ENCODE data around the gene VENTX. TPM values are rescaled to one million over a fixed set of nuclear protein-coding genes. Genes with fewer than 3 reads are reported as not detected.

The VENTX gene
- total and polyA plus RNA-seq, 10 of the 15 experiments (the other 5 are each of a cell fraction or from before 2014, with no cell fraction given): 0.05 TPM; not detected in 9

DNA sequence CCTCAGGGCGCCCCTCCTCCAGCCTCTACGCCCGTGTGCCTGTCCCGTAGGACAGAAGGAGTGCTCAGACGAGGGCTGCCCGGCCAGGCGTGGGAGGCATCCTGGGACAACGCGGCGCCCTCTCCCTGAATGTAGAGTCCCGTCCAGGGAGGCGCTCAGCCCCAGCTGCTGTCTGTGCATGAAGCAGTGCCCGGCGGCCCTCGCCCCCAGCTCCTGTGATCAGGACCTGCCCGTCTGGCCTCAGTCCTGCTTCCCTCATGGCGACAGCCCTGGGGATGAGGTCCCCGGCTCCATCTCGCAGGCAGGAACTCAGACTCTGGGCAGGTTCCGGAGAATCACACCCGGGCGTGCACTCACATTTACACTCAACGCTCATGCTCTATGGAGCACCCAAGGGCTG lies 32.5 kb upstream of the VENTX start (continued):
- no peak for TF ChIP-seq EED (IDR thresholded peaks at IDR 0.05; ENCODE audit: low read depth)

DNA sequence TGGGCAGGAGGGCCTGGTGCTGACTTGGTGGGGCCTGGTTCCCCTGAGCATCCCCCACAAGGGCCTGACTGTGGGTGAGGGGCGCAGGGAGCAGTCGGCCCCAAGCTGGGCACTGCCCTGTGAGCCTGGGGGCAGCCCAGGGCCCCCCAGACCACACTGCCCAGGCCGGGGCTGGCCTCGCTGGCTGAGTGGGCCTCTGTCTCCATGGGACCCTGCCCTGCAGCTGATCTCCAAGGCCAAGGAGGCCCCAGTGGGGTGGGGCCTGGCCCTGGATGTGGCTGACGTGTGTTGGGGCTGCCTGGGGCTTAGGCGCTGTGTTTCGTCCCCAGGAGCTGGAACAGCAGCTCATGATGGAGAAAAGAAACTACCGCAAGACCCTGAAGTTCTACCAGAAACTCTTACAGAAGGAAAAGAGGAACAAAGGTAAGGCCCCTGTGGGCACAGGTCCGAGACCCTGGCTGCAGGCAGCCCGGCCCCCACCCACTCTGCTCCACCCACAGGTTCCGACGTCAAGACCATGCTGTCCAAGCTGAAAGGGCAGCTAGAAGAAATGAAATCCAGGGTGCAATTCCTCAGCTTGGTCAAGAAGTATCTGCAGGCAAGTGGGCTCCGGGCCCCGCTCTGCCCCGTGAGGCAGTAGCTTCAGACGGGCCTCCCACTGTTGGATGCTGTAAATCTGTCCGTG lies 31.2 kb upstream of the VENTX start:
- WGBS (ENCODE audit: insufficient coverage, insufficient replicate concordance, low lambda C conversion rate, missing lambda C conversion rate): 58% methylated on average over 17 of the region's 17 CpGs
- FAIRE-seq: no peak
- no peak for ATAC-seq
- no peak overlapping the region for H3K9ac ChIP-seq (ENCODE audit: control insufficient read depth, insufficient read depth, low read length)
- no peaks in the 10 kb centered on the region for H3K4me1 ChIP-seq (ENCODE audit: control insufficient read depth, insufficient read depth, low read length)
- no peak overlapping the region for H3K27ac ChIP-seq (ENCODE audit: control insufficient read depth, insufficient read depth)
- SMC1A ChIA-PET (ENCODE audit: uncharacterized antibody, unreplicated experiment): no interaction called here
- TF ChIP-seq EP300 (IDR thresholded peaks at IDR 0.05; ENCODE audit: borderline replicate concordance in 1 of 2, control insufficient read depth in 1 of 2, low read depth in 2 of 2, low read length in 2 of 2) (no peak), MTA2 (IDR thresholded peaks at IDR 0.05; ENCODE audit: low read depth) (no peak), ZNF24 (IDR thresholded peaks at IDR 0.05) (no peak), RBBP5 (conservative IDR thresholded peaks at IDR 0.05) (no peak), RAD51 (IDR thresholded peaks at IDR 0.05) (no peak)
- TF ChIP-seq, protein P1, sequence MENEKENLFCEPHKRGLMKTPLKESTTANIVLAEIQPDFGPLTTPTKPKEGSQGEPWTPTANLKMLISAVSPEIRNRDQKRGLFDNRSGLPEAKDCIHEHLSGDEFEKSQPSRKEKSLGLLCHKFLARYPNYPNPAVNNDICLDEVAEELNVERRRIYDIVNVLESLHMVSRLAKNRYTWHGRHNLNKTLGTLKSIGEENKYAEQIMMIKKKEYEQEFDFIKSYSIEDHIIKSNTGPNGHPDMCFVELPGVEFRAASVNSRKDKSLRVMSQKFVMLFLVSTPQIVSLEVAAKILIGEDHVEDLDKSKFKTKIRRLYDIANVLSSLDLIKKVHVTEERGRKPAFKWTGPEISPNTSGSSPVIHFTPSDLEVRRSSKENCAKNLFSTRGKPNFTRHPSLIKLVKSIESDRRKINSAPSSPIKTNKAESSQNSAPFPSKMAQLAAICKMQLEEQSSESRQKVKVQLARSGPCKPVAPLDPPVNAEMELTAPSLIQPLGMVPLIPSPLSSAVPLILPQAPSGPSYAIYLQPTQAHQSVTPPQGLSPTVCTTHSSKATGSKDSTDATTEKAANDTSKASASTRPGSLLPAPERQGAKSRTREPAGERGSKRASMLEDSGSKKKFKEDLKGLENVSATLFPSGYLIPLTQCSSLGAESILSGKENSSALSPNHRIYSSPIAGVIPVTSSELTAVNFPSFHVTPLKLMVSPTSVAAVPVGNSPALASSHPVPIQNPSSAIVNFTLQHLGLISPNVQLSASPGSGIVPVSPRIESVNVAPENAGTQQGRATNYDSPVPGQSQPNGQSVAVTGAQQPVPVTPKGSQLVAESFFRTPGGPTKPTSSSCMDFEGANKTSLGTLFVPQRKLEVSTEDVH (IDR thresholded peaks at IDR 0.05; ENCODE audit: low read depth, partially characterized antibody): no peak
- TF ChIP-seq, protein P2, sequence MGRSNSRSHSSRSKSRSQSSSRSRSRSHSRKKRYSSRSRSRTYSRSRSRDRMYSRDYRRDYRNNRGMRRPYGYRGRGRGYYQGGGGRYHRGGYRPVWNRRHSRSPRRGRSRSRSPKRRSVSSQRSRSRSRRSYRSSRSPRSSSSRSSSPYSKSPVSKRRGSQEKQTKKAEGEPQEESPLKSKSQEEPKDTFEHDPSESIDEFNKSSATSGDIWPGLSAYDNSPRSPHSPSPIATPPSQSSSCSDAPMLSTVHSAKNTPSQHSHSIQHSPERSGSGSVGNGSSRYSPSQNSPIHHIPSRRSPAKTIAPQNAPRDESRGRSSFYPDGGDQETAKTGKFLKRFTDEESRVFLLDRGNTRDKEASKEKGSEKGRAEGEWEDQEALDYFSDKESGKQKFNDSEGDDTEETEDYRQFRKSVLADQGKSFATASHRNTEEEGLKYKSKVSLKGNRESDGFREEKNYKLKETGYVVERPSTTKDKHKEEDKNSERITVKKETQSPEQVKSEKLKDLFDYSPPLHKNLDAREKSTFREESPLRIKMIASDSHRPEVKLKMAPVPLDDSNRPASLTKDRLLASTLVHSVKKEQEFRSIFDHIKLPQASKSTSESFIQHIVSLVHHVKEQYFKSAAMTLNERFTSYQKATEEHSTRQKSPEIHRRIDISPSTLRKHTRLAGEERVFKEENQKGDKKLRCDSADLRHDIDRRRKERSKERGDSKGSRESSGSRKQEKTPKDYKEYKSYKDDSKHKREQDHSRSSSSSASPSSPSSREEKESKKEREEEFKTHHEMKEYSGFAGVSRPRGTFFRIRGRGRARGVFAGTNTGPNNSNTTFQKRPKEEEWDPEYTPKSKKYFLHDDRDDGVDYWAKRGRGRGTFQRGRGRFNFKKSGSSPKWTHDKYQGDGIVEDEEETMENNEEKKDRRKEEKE (IDR thresholded peaks at IDR 0.05): no peak
- H3K27me3 ChIP-seq (replicated peaks in 1 of 2; ENCODE audit: control insufficient read depth in 2 of 2, insufficient read depth in 2 of 2, low read length in 1 of 2): no peaks in the 10 kb centered on the region
- RAD21 ChIA-PET (ENCODE audit: unreplicated experiment): no interaction called here
- H3K36me3 ChIP-seq (ENCODE audit: control insufficient read depth in 2 of 2, insufficient read depth in 2 of 2, low read length in 1 of 2): no peaks in the 10 kb centered on the region
- no peak for DNase-seq (ENCODE audit: low read depth, low spot score)
- in situ Hi-C loops (cut with MboI): no loop called here
- no peak overlapping the region for H2AFZ ChIP-seq (ENCODE audit: control insufficient read depth, low read depth, low read length)
- intact Hi-C loops (cut with micrococcal nuclease; ENCODE audit: unreplicated experiment): no loop called here
- no peaks in the 10 kb centered on the region for H3K79me2 ChIP-seq (ENCODE audit: control insufficient read depth, insufficient read depth, low read length)
- H3K4me2 ChIP-seq (ENCODE audit: control insufficient read depth, insufficient read depth): no peak overlapping the region
- no peaks in the 10 kb centered on the region for H4K20me1 ChIP-seq (ENCODE audit: control insufficient read depth, insufficient read depth)
- CTCF ChIA-PET: no interaction called here
- no TSS peak for BruUV-seq (replicated peaks)
- H3K9me3 ChIP-seq (replicated peaks; ENCODE audit: control insufficient read depth, insufficient read depth, low read length): no peaks in the 10 kb centered on the region
- POLR2A ChIA-PET: no interaction called here
- H3K4me3 ChIP-seq: no peak overlapping the region
